Measurements from ENCODE around the gene CCR5AS.

CCR5AS gene

GRCh38 chr3:46372492-46373359 is 34.1 kb downstream of the CCR5AS start:
- H3K4me2 ChIP-seq (ENCODE audit: insufficient read depth in 1 of 2, low read depth in 2 of 2, low read length in 2 of 2), result no peak overlapping the region
- no peak overlapping the region for H3K56ac ChIP-seq (replicated peaks; ENCODE audit: insufficient read length, low read depth, low read length)
- H3K9me3 ChIP-seq (ENCODE audit: insufficient read depth in 2 of 2, low read depth in 1 of 2, low read length in 1 of 2), result no peaks in the 10 kb centered on the region
- H3K23me2 ChIP-seq (ENCODE audit: low read depth, low read length), result no peaks in the 10 kb centered on the region
- 84% methylated on average over 9 of the region's 9 CpGs; no CpG with 5 or more reads in 1 of the 2 experiments for WGBS, 2 experiments (ENCODE audit: extremely low coverage in 1 of 2, insufficient coverage in 1 of 2, insufficient read length in 1 of 2, insufficient replicate concordance in 2 of 2, low coverage in 1 of 2, low lambda C conversion rate in 2 of 2, missing lambda C conversion rate in 1 of 2)
- FAIRE-seq, result peak; percentile 36
- no peak overlapping the region for H2BK5ac ChIP-seq (ENCODE audit: low read depth, low read length)
- H2BK15ac ChIP-seq (ENCODE audit: low read length), result no peak overlapping the region
- DNase-seq (ENCODE audit: low read depth in 1 of 2, low spot score in 2 of 2), result no peak
- H3K36me3 ChIP-seq (ENCODE audit: control insufficient read depth in 2 of 4, insufficient read depth in 4 of 4, low read length in 3 of 4), result no peaks in the 10 kb centered on the region
- H2BK12ac ChIP-seq (ENCODE audit: low read depth, low read length), result no peak overlapping the region
- ChIA-PET POLR2A (ENCODE audit: partially characterized antibody) (interaction anchor here (0.6 kb wide), 1 partner anchor 1096 kb away, joined by 3 read pairs; no protein-coding TSS in a partner anchor), CTCF (ENCODE audit: partially characterized antibody) (interaction anchor here (0.6 to 12.9 kb wide), 26 partner anchors 9 to 1383 kb away, joined by 3 to 164 read pairs (median 3); partner anchors contain the start of gene CCR1)
- H3K27ac ChIP-seq (ENCODE audit: low read depth, low read length), result no peak overlapping the region
- H3K23ac ChIP-seq (ENCODE audit: insufficient read length), result no peak overlapping the region
- H4K5ac ChIP-seq (ENCODE audit: insufficient read length, low read depth, low read length), result no peak overlapping the region
- H2BK20ac ChIP-seq (ENCODE audit: low read length), result 0 out of 2 replicates have a peak overlapping the region, but pooled peaks have one; percentile 26
- no peak overlapping the region for H3K14ac ChIP-seq (ENCODE audit: insufficient read length)
- H4K8ac ChIP-seq (ENCODE audit: extremely low read depth, insufficient read depth, low read length), result no peak overlapping the region
- H3K27me3 ChIP-seq (replicated peaks in 1 of 4; ENCODE audit: control insufficient read depth in 3 of 4, extremely low read depth in 1 of 4, insufficient read depth in 3 of 4, low read length in 3 of 4), result no peaks in the 10 kb centered on the region
- no peaks in the 10 kb centered on the region for H3K79me2 ChIP-seq (ENCODE audit: control insufficient read depth in 1 of 2, insufficient read depth in 2 of 2, low read length in 2 of 2)
- no peak overlapping the region for H2BK120ac ChIP-seq (replicated peaks; ENCODE audit: low read depth, low read length)
- no peak overlapping the region for H3K4ac ChIP-seq (replicated peaks; ENCODE audit: insufficient read length, low read depth, low read length)
- TF ChIP-seq RAD21 (IDR thresholded peaks at IDR 0.05 in 1 of 2, conservative IDR thresholded peaks at IDR 0.05 in 1 of 2; ENCODE audit: low read depth in 2 of 2, low read length in 2 of 2) (peak; percentile 79 to 84), CTCF (IDR thresholded peaks at IDR 0.05; ENCODE audit: control extremely low read depth in 1 of 3, insufficient read depth in 1 of 3, low read depth in 1 of 3, low read length in 3 of 3) (peak in 2 of 3 experiments; percentile 68 to 74; a peak in 3 of 4 replicates), NANOG (IDR thresholded peaks at IDR 0.05; ENCODE audit: insufficient read depth, low read depth, low read length, poor library complexity, severe bottlenecking) (no peak)
- H3K18ac ChIP-seq (ENCODE audit: extremely low read depth, low read length), result no peak overlapping the region
- peaks cover 0 to 6% (median 3%) of the 10 kb centered on the region in 4 experiments; a peak in 3 of 7 replicates for H3K4me1 ChIP-seq (replicated peaks in 1 of 4; ENCODE audit: control insufficient read depth in 3 of 4, insufficient read depth in 4 of 4, low read length in 3 of 4)
- no peak overlapping the region for H2AFZ ChIP-seq (ENCODE audit: low read length)
- no peak overlapping the region for H3K4me3 ChIP-seq (ENCODE audit: extremely low read depth in 1 of 4, insufficient read depth in 2 of 4, low read depth in 3 of 4, low read length in 4 of 4)
- H3K9ac ChIP-seq (replicated peaks in 1 of 4; ENCODE audit: extremely low read depth in 1 of 4, low read depth in 3 of 4, low read length in 3 of 4), result no peak overlapping the region
- no peak overlapping the region for H2AK5ac ChIP-seq (ENCODE audit: low read depth, low read length)
- H3K79me1 ChIP-seq (ENCODE audit: low read depth, low read length), result no peaks in the 10 kb centered on the region
- no peak overlapping the region for H4K91ac ChIP-seq (replicated peaks; ENCODE audit: insufficient read length, low read length)
- no peaks in the 10 kb centered on the region for H4K20me1 ChIP-seq (replicated peaks in 1 of 2; ENCODE audit: control insufficient read depth in 1 of 2, insufficient read depth in 2 of 2, low read length in 2 of 2)
